Measurements from ENCODE around the gene HUNK. TPM values are rescaled to one million over a fixed set of nuclear protein-coding genes. Genes with fewer than 3 reads are reported as not detected.

The HUNK gene
- total RNA-seq, 1 donor from 2014 or later = 29.1 TPM

GRCh38 chr21:31882711-31883110 lies 9.9 kb downstream of the HUNK start:
- Mint-ChIP-seq H3K36me3 (ENCODE audit: low read depth) (peaks cover 12% of the 10 kb centered on the region), H3K27me3 (ENCODE audit: low read depth) (no peaks in the 10 kb centered on the region), H3K4me3 (no peak overlapping the region), H3K4me1 (peaks cover 41% of the 10 kb centered on the region), H3K9me3 (peaks cover 6% of the 10 kb centered on the region), H3K27ac (ENCODE audit: unreplicated experiment) (no peak overlapping the region)
- no peak for TF ChIP-seq CTCF (conservative IDR thresholded peaks at IDR 0.05)
- no peak for DNase-seq (ENCODE audit: low read depth, low spot score)

DNA sequence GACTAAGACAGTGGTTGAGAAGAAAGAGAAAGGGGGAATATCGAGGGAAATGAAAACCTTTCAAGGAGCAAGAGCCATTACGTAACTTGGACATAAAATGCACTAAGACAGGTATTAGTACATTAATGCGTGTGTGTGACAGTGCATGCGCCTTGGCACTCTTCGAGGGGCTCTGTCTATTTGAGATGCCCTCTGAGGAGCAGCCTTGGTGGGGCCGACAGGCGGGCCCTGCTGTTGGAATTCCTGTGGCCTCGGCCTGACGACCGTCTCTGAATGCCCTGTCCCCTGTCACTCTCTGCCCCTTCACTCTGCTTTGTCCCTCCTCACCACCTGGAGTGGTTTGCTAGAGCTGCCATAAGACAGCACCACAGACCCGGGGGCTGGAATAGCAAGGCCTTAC lies 12.3 kb downstream of the HUNK start:
- Mint-ChIP-seq H3K9me3 (peaks cover 6% of the 10 kb centered on the region), H3K4me1 (peaks cover 38% of the 10 kb centered on the region), H3K4me3 (no peak overlapping the region), H3K27me3 (ENCODE audit: low read depth) (no peaks in the 10 kb centered on the region), H3K36me3 (ENCODE audit: low read depth) (peaks cover 12% of the 10 kb centered on the region), H3K27ac (ENCODE audit: unreplicated experiment) (no peak overlapping the region)
- DNase-seq (ENCODE audit: low read depth, low spot score) = no peak
- no peak for TF ChIP-seq CTCF (conservative IDR thresholded peaks at IDR 0.05)

DNA sequence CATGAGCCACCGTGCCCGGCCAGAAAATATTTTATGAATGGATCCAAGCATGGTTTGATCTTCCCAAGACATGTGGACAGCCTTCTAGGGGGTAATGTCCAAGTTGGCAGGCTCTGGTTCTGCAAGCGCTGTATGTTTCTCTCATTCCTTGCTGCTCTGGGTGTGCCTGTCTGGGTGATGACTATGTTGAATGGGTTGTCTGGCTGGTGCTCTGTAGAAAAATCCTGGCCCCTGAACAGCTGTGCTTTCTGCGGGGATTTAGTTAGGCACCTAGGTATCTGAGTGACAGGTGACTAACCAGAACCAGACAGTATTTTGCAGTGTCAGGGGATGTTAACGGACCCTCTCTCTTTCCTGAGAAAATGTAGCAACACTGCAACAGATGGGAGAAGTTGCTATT lies 14.1 kb downstream of the HUNK start:
- no peak for TF ChIP-seq CTCF (conservative IDR thresholded peaks at IDR 0.05)
- peaks cover 35% of the 10 kb centered on the region for H3K4me1 Mint-ChIP-seq
- peaks cover 6% of the 10 kb centered on the region for H3K9me3 Mint-ChIP-seq
- DNase-seq (ENCODE audit: low read depth, low spot score) = no peak
- peaks cover 12% of the 10 kb centered on the region for H3K36me3 Mint-ChIP-seq (ENCODE audit: low read depth)
- H3K27ac Mint-ChIP-seq (ENCODE audit: unreplicated experiment) = no peak overlapping the region
- H3K4me3 Mint-ChIP-seq = no peak overlapping the region
- H3K27me3 Mint-ChIP-seq (ENCODE audit: low read depth) = no peaks in the 10 kb centered on the region

GRCh38 chr21:31887391-31887841 lies 14.6 kb downstream of the HUNK start:
- H3K27me3 Mint-ChIP-seq (ENCODE audit: low read depth) = no peaks in the 10 kb centered on the region
- no peak overlapping the region for H3K27ac Mint-ChIP-seq (ENCODE audit: unreplicated experiment)
- DNase-seq (ENCODE audit: low read depth, low spot score) = no peak
- H3K4me1 Mint-ChIP-seq = peaks cover 34% of the 10 kb centered on the region
- no peak overlapping the region for H3K4me3 Mint-ChIP-seq
- peaks cover 9% of the 10 kb centered on the region for H3K36me3 Mint-ChIP-seq (ENCODE audit: low read depth)
- H3K9me3 Mint-ChIP-seq = peaks cover 4% of the 10 kb centered on the region
- TF ChIP-seq CTCF (conservative IDR thresholded peaks at IDR 0.05) = no peak

DNA sequence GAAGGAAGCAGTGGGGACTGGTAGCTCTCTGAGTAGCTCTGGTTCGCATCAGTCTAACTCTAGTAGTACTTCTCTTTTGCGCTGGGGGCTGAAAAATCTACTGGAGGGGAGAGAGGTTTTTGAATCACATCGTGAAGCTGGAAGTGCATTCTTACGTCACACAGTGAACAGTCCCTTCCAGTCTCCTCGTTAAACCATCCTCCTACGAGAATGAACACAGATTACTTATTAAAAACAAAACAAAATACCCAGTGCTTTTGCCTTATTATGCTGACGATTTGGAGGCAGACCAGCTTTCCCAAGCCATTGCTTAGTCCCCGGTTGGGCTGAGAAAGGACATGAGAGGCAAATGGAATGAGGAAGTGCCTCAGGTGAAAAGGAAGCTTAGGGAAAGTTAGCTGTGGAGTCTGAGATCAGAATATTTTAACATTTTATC lies 16.1 kb downstream of the HUNK start:
- H3K27ac Mint-ChIP-seq (ENCODE audit: unreplicated experiment) = no peak overlapping the region
- DNase-seq (ENCODE audit: low read depth, low spot score) = no peak
- H3K4me1 Mint-ChIP-seq = peaks cover 45% of the 10 kb centered on the region
- H3K4me3 Mint-ChIP-seq = no peak overlapping the region
- H3K9me3 Mint-ChIP-seq = no peaks in the 10 kb centered on the region
- H3K27me3 Mint-ChIP-seq (ENCODE audit: low read depth) = no peaks in the 10 kb centered on the region
- no peak for TF ChIP-seq CTCF (conservative IDR thresholded peaks at IDR 0.05)
- no peaks in the 10 kb centered on the region for H3K36me3 Mint-ChIP-seq (ENCODE audit: low read depth)

DNA sequence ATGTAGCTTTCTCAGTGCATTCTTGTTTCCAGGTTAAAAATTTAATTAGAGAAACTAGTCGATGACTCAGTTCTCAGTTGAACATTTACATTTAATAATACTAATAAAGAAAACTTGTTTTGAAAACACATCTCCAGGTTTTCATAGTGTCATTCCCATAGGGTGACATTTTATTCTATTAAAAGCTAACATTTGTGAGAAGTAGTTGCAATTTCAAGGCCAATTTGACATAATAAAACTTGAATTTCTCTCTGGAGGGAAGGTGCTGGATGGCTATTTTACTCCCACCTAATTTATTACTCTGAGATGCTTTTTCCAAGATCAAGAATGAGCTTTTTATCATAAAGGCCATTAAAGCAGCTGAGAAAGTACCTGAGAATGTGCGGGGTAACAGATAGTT lies 16.6 kb downstream of the HUNK start:
- H3K27me3 Mint-ChIP-seq (ENCODE audit: low read depth) = no peaks in the 10 kb centered on the region

More for the DNA sequence above, 16.6 kb downstream of the HUNK start:
- Mint-ChIP-seq H3K27ac (ENCODE audit: unreplicated experiment) (no peak overlapping the region), H3K4me3 (no peak overlapping the region), H3K4me1 (peaks cover 50% of the 10 kb centered on the region), H3K9me3 (no peaks in the 10 kb centered on the region), H3K36me3 (ENCODE audit: low read depth) (no peaks in the 10 kb centered on the region)
- DNase-seq (ENCODE audit: low read depth, low spot score) = no peak
- no peak for TF ChIP-seq CTCF (conservative IDR thresholded peaks at IDR 0.05)
